Gastrocnemius medialis (tissue), 4 donors: Measurements from ENCODE around the gene HES5.

Experiments
- POLR2A ChIP-seq, 2 donors: fragments of 450-650 bp; IDR thresholded peaks; one replicate each; pipeline ENCODE4 v1.6.1; 2017; ENCODE audit warnings: antibody characterized with exemption in 2 of 2, mild to moderate bottlenecking in 2 of 2, moderate library complexity in 2 of 2
- TF ChIP-seq, protein P1 (sequence below), 5 experiments: fragments of 450-650 bp in 3 of 5; fragments of 200-600 bp in 2 of 5; sonication (generic) in 2 of 5; IDR thresholded peaks in 4 of 5; conservative IDR thresholded peaks in 1 of 5; 1 replicate in 4 of 5; 2 replicates in 1 of 5; pipeline ENCODE4 v1.5.1; 2016 to 2019; ENCODE audit warnings: antibody characterized with exemption in 5 of 5, mild to moderate bottlenecking in 3 of 5, moderate library complexity in 3 of 5

DNA sequence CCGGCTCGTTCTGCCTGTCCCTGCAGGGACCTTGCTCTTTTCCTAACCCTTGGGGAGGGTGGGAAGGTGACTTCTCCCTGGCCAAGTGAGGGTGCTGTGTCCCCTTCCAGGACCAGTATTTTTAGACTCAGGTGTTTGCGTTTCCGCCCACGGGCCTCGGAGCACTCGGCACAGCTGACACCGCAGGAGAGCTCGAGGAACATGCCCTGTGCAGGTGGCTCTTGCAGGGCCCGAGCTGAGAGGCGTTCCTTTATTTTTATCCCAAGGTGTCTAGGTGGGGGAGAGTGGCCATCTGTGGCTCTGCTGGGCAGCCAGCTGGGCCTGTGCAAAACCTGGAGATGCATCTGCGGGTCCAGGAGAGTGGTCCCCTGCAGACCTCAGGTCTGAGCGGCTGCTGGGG, 38.0 kb downstream of the HES5 start:
- TF ChIP-seq POLR2A (IDR thresholded peaks at IDR 0.05): no peak
- TF ChIP-seq, protein P1, sequence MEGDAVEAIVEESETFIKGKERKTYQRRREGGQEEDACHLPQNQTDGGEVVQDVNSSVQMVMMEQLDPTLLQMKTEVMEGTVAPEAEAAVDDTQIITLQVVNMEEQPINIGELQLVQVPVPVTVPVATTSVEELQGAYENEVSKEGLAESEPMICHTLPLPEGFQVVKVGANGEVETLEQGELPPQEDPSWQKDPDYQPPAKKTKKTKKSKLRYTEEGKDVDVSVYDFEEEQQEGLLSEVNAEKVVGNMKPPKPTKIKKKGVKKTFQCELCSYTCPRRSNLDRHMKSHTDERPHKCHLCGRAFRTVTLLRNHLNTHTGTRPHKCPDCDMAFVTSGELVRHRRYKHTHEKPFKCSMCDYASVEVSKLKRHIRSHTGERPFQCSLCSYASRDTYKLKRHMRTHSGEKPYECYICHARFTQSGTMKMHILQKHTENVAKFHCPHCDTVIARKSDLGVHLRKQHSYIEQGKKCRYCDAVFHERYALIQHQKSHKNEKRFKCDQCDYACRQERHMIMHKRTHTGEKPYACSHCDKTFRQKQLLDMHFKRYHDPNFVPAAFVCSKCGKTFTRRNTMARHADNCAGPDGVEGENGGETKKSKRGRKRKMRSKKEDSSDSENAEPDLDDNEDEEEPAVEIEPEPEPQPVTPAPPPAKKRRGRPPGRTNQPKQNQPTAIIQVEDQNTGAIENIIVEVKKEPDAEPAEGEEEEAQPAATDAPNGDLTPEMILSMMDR (IDR thresholded peaks at IDR 0.05 in 4 of 5, conservative IDR thresholded peaks at IDR 0.05 in 1 of 5): no peak
